Fibroblast of gingiva (primary cell): Measurements from ENCODE around the gene FOXE3.

Source experiments
- DNase-seq: peaks from one replicate; pipeline ENCODE4 v3.0.0-alpha.2; 2011; ENCODE audit warnings: low read depth

Gene FOXE3

GRCh38 chr1:47435506-47436303 is 19.6 kb downstream of the FOXE3 start:
- DNase-seq, result no peak

GRCh38 chr1:47436304-47436978 is 20.4 kb downstream of the FOXE3 start:
- DNase-seq, result peak; percentile 63

- no peak for DNase-seq
Observed at GRCh38 chr1:47436979-47437446, 20.9 kb downstream of the FOXE3 start.

- peak; percentile 82 for DNase-seq
Observed at GRCh38 chr1:47437447-47438164, 21.5 kb downstream of the FOXE3 start, which contains the start of gene FOXD2. TSS of gene FOXD2 (plus strand) at chr1:47438044. CDS start at chr1:47438136, 92 bp downstream.

GRCh38 chr1:47438165-47439016 is 22.3 kb downstream of the FOXE3 start:
- no peak for DNase-seq

GRCh38 chr1:47439017-47439818 is 23.1 kb downstream of the FOXE3 start:
- DNase-seq, result no peak

- no peak for DNase-seq
Observed at GRCh38 chr1:47439819-47440598, 23.9 kb downstream of the FOXE3 start.

- DNase-seq, result no peak
Observed at GRCh38 chr1:47440599-47441081, 24.6 kb downstream of the FOXE3 start.

- no peak for DNase-seq
Observed at GRCh38 chr1:47441450-47442106, 25.5 kb downstream of the FOXE3 start.

GRCh38 chr1:47442202-47442601 is 26.1 kb downstream of the FOXE3 start:
- DNase-seq, result no peak

GRCh38 chr1:47442842-47443529 is 26.9 kb downstream of the FOXE3 start:
- DNase-seq, result no peak

- DNase-seq, result no peak
Observed at GRCh38 chr1:47443530-47444296, 27.6 kb downstream of the FOXE3 start.

- no peak for DNase-seq
Observed at GRCh38 chr1:47444297-47444561, 28.1 kb downstream of the FOXE3 start.

- DNase-seq, result no peak
Observed at GRCh38 chr1:47444562-47445465, 28.7 kb downstream of the FOXE3 start.

GRCh38 chr1:47445823-47446550 is 29.9 kb downstream of the FOXE3 start:
- no peak for DNase-seq

GRCh38 chr1:47448462-47449222 is 32.6 kb downstream of the FOXE3 start:
- no peak for DNase-seq
